IPS DF 6.9 (cell line): ENCODE results near the gene ANGPT4.
"Not testable (repeated sequence)": the region's sequence is repeated elsewhere in the genome, so short reads cannot be mapped to it uniquely, and the experiment has no call there.

ENCODE experiments used
- DNase-seq: peaks from one replicate; pipeline ENCODE4 v3.0.0-alpha.2; 2013; ENCODE audit warnings: low read depth, low spot score
- H3K27ac ChIP-seq: one replicate; pipeline ENCODE4 v1.5.1; 2013; ENCODE audit warnings: low read length, control low read depth
- H3K27me3 ChIP-seq: 2 replicates; pipeline ENCODE4 v1.6.1; 2013; ENCODE audit warnings: mild to moderate bottlenecking, low read length; ENCODE audit not compliant: control insufficient read depth, insufficient read depth
- H3K36me3 ChIP-seq: 2 replicates; pipeline ENCODE4 v1.6.1; 2013; ENCODE audit warnings: low read length; ENCODE audit not compliant: control insufficient read depth, insufficient read depth
- H3K4me1 ChIP-seq: 2 replicates; pipeline ENCODE4 v1.6.1; 2013; ENCODE audit warnings: low read length; ENCODE audit not compliant: control insufficient read depth, insufficient read depth
- H3K4me3 ChIP-seq: 2 replicates; pipeline ENCODE4 v1.5.1; 2013; ENCODE audit warnings: mild to moderate bottlenecking, low read length
- H3K9me3 ChIP-seq: 2 replicates; pipeline ENCODE4 v1.6.1; 2013; ENCODE audit warnings: low read length, inconsistent platforms; ENCODE audit not compliant: control insufficient read depth, insufficient read depth
- WGBS: extraction: QIAGEN DNeasy Blood & Tissue Kit; methylation state at CpG from one replicate; pipeline ENCODE4 v1.1.7; 2013; ENCODE audit warnings: mixed read lengths, missing lambda C conversion rate; ENCODE audit not compliant: insufficient read length, insufficient coverage; 5-methylcytosine and 5-hydroxymethylcytosine counted together

ANGPT4 gene

GRCh38 chr20:858011-858410 is 58.1 kb downstream of the ANGPT4 start:
- Histone ChIP-seq H3K27ac (no peak overlapping the region), H3K4me3 (no peak overlapping the region), H3K4me1 (no peaks in the 10 kb centered on the region), H3K27me3 (no peaks in the 10 kb centered on the region), H3K9me3 (no peaks in the 10 kb centered on the region), H3K36me3 (no peaks in the 10 kb centered on the region)
- no peak for DNase-seq
- WGBS: no CpG with 5 or more reads among the region's 6 CpGs

GRCh38 chr20:856361-856775 is 59.8 kb downstream of the ANGPT4 start:
- no peaks in the 10 kb centered on the region for H3K4me1 ChIP-seq

GRCh38 chr20:855466-856360 is 60.4 kb downstream of the ANGPT4 start:
- no peak for DNase-seq
- Histone ChIP-seq H3K4me3 (no peak overlapping the region), H3K36me3 (no peaks in the 10 kb centered on the region), H3K4me1 (no peaks in the 10 kb centered on the region), H3K9me3 (no peaks in the 10 kb centered on the region), H3K27ac (no peak overlapping the region), H3K27me3 (no peaks in the 10 kb centered on the region)
- no CpG with 5 or more reads among the region's 11 CpGs for WGBS

More at GRCh38 chr20:856361-856775, 59.8 kb downstream of the ANGPT4 start:
- no peak overlapping the region for H3K4me3 ChIP-seq
- no peaks in the 10 kb centered on the region for H3K36me3 ChIP-seq
- no peaks in the 10 kb centered on the region for H3K9me3 ChIP-seq
- no peak overlapping the region for H3K27ac ChIP-seq
- no peaks in the 10 kb centered on the region for H3K27me3 ChIP-seq
- DNase-seq: no peak
- WGBS: no CpG with 5 or more reads among the region's 12 CpGs

- H3K4me1 ChIP-seq: no peaks in the 10 kb centered on the region
- H3K27me3 ChIP-seq: no peaks in the 10 kb centered on the region
- H3K4me3 ChIP-seq: no peak overlapping the region
- DNase-seq: no peak
- no peaks in the 10 kb centered on the region for H3K36me3 ChIP-seq
- WGBS: no CpG with 5 or more reads among the region's 6 CpGs
- H3K27ac ChIP-seq: no peak overlapping the region
- no peaks in the 10 kb centered on the region for H3K9me3 ChIP-seq
Observed at GRCh38 chr20:854601-855000, 61.5 kb downstream of the ANGPT4 start.

GRCh38 chr20:853406-853996 is 62.6 kb downstream of the ANGPT4 start:
- no peak overlapping the region for H3K27ac ChIP-seq
- WGBS: no CpG with 5 or more reads among the region's 4 CpGs
- no peaks in the 10 kb centered on the region for H3K27me3 ChIP-seq
- H3K4me1 ChIP-seq: no peaks in the 10 kb centered on the region
- DNase-seq: no peak
- no peaks in the 10 kb centered on the region for H3K36me3 ChIP-seq
- H3K4me3 ChIP-seq: no peak overlapping the region
- no peaks in the 10 kb centered on the region for H3K9me3 ChIP-seq

- H3K27ac ChIP-seq, H3K4me1 ChIP-seq, H3K27me3 ChIP-seq, H3K9me3 ChIP-seq, DNase-seq, H3K4me3 ChIP-seq, H3K36me3 ChIP-seq: not testable (repeated sequence)
- no CpG with 5 or more reads among the region's 8 CpGs for WGBS
Observed at GRCh38 chr20:848731-849130, 67.4 kb downstream of the ANGPT4 start.

- no CpG with 5 or more reads among the region's 5 CpGs for WGBS
- Histone ChIP-seq H3K9me3 (no peaks in the 10 kb centered on the region), H3K27me3 (no peaks in the 10 kb centered on the region), H3K27ac (no peak overlapping the region), H3K4me1 (peaks cover 4% of the 10 kb centered on the region), H3K4me3 (no peak overlapping the region), H3K36me3 (no peaks in the 10 kb centered on the region)
- no peak for DNase-seq
Observed at GRCh38 chr20:848193-848592, 67.9 kb downstream of the ANGPT4 start.

- H3K36me3 ChIP-seq: no peaks in the 10 kb centered on the region
- no peak overlapping the region for H3K27ac ChIP-seq
- no peaks in the 10 kb centered on the region for H3K9me3 ChIP-seq
- no peaks in the 10 kb centered on the region for H3K27me3 ChIP-seq
- H3K4me3 ChIP-seq: no peak overlapping the region
- WGBS: no CpG with 5 or more reads among the region's 7 CpGs
- H3K4me1 ChIP-seq: peaks cover 6% of the 10 kb centered on the region
- no peak for DNase-seq
Observed at GRCh38 chr20:846894-847278, 69.2 kb downstream of the ANGPT4 start.

GRCh38 chr20:845941-846893 is 69.9 kb downstream of the ANGPT4 start:
- no CpG with 5 or more reads among the region's 11 CpGs for WGBS
- H3K27ac ChIP-seq: no peak overlapping the region
- H3K4me1 ChIP-seq: peaks cover 8% of the 10 kb centered on the region
- H3K4me3 ChIP-seq: no peak overlapping the region
- no peaks in the 10 kb centered on the region for H3K36me3 ChIP-seq
- H3K9me3 ChIP-seq: no peaks in the 10 kb centered on the region
- no peaks in the 10 kb centered on the region for H3K27me3 ChIP-seq
- DNase-seq: no peak

- no CpG with 5 or more reads among the region's 50 CpGs for WGBS
- Histone ChIP-seq H3K27me3 (no peaks in the 10 kb centered on the region), H3K9me3 (no peaks in the 10 kb centered on the region), H3K36me3 (no peaks in the 10 kb centered on the region), H3K4me3 (peak overlapping the region; percentile 50; the same call in 1 of the 2 replicates), H3K4me1 (peaks cover 10% of the 10 kb centered on the region), H3K27ac (no peak overlapping the region)
- no peak for DNase-seq
Observed at GRCh38 chr20:845226-845868, 70.8 kb downstream of the ANGPT4 start.
